Endothelial cell of umbilical vein (primary cell): Measurements from ENCODE around the gene CDH20.
A peak's percentile ranks its signal among the peaks of the same experiment; 100 is the strongest.

Source experiments
- CTCF ChIP-seq, 2 donors: IDR thresholded peaks; 1 replicate in 1 of 2; 2 replicates in 1 of 2; pipeline ENCODE4 v1.5.1; 2011; ENCODE audit warnings: low read length in 2 of 2, mild to moderate bottlenecking in 2 of 2, moderate library complexity in 2 of 2, control low read depth in 1 of 2, inconsistent platforms in 1 of 2, low read depth in 1 of 2; ENCODE audit not compliant: insufficient read depth in 1 of 2; ENCODE audit errors: extremely low read depth in 1 of 2
- EZH2 ChIP-seq: IDR thresholded peaks from 2 replicates; pipeline ENCODE4 v1.6.1; 2012; ENCODE audit warnings: borderline replicate concordance, low read depth, mild to moderate bottlenecking, moderate library complexity, low read length, inconsistent platforms; ENCODE audit not compliant: severe bottlenecking
- FOS ChIP-seq: IDR thresholded peaks from 2 replicates; pipeline ENCODE4 v1.6.1; 2011; ENCODE audit warnings: mild to moderate bottlenecking, low read length, moderate library complexity, borderline replicate concordance; ENCODE audit not compliant: insufficient read depth
- POLR2A ChIP-seq: IDR thresholded peaks from 2 replicates; pipeline ENCODE4 v1.6.1; 2012; ENCODE audit warnings: low read depth, mild to moderate bottlenecking, control low read depth, low read length
- POLR2AphosphoS5 ChIP-seq: IDR thresholded peaks from 2 replicates; pipeline ENCODE4 v1.6.1; 2012; ENCODE audit warnings: low read depth, mild to moderate bottlenecking, control low read depth, low read length, moderate library complexity; ENCODE audit not compliant: insufficient read depth

GRCh38 chr18:61551586-61551985 lies 218.4 kb downstream of the CDH20 start:
- TF ChIP-seq CTCF (IDR thresholded peaks at IDR 0.05; ENCODE audit: extremely low read depth in 1 of 2, insufficient read depth in 1 of 2, low read depth in 1 of 2, low read length in 2 of 2) (peak; percentile 72 to 79), EZH2 (no peak), FOS (no peak), POLR2A (no peak), POLR2AphosphoS5 (no peak)
